Endothelial cell of umbilical vein (primary cell): ENCODE data around the gene LAMB4. TPM values are rescaled to one million over a fixed set of nuclear protein-coding genes. Genes with fewer than 3 reads are reported as not detected.

Source experiments
- BruUV-seq: library from RNA; stranded (reverse); fragments of 400-500 nt; replicated peaks from 2 replicates; lab custom pipeline; 2021; lab: Mats Ljungman, UMichigan
- CTCF ChIA-PET: fragments of 300-600, 350-600 bp; sonication (Branson Sonifier 250); formaldehyde crosslinking; loops from one replicate; lab custom pipeline; 2021; ENCODE audit warnings: antibody characterized with exemption, inconsistent platforms; lab: Charles Lee
- POLR2A ChIA-PET: fragments of 300-600, 350-600 bp; sonication (Branson Sonifier 250); formaldehyde crosslinking; loops from one replicate; lab custom pipeline; 2021; ENCODE audit warnings: antibody characterized with exemption, inconsistent platforms; lab: Charles Lee
- DNase-seq: peaks from one replicate; pipeline ENCODE4 v3.0.0-alpha.2; 2011; ENCODE audit warnings: low read depth, low spot score
- FAIRE-seq: peaks from 2 replicates; lab custom pipeline; 2011; peaks lifted over from hg19 to GRCh38; lab: Jason Lieb, UNC
- H2AFZ ChIP-seq: 2 replicates; pipeline ENCODE4 v1.6.0; 2012; ENCODE audit warnings: low read depth, low read length, control low read depth, inconsistent platforms
- H3K27ac ChIP-seq: 2 replicates; pipeline ENCODE4 v1.5.1; 2011; ENCODE audit warnings: low read depth, mild to moderate bottlenecking, control low read depth, low read length, moderate library complexity; ENCODE audit not compliant: insufficient read depth
- H3K27me3 ChIP-seq, 2 experiments: 2 replicates each; pipeline versions ENCODE4 v1.6.0 to v1.6.1; 2011; ENCODE audit warnings: low read length in 2 of 2, mixed read lengths in 1 of 2; ENCODE audit not compliant: control insufficient read depth in 2 of 2, insufficient read depth in 2 of 2
- H3K36me3 ChIP-seq, 2 experiments: 2 replicates in 1 of 2; 3 replicates in 1 of 2; pipeline ENCODE4 v1.5.1; 2011; ENCODE audit warnings: low read length in 2 of 2, mild to moderate bottlenecking in 1 of 2, moderate library complexity in 1 of 2; ENCODE audit not compliant: control insufficient read depth in 2 of 2, insufficient read depth in 2 of 2; ENCODE audit errors: extremely low read depth in 1 of 2
- H3K4me1 ChIP-seq: 3 replicates; pipeline ENCODE4 v1.5.1; 2011; ENCODE audit warnings: mild to moderate bottlenecking, low read length; ENCODE audit not compliant: control insufficient read depth, insufficient read depth; ENCODE audit errors: extremely low read depth
- H3K4me2 ChIP-seq: 2 replicates; pipeline ENCODE4 v1.6.1; 2011; ENCODE audit warnings: low read length, control low read depth, mixed read lengths; ENCODE audit not compliant: insufficient read depth
- H3K4me3 ChIP-seq, 3 experiments: fragments of 200-600 bp in 1 of 3; sonication (generic), shearing (Covaris generic) in 1 of 3; replicated peaks in 1 of 3; 2 replicates each; pipeline ENCODE4 v1.5.1; 2011 to 2016; ENCODE audit warnings: control low read depth in 3 of 3, low read length in 3 of 3, mild to moderate bottlenecking in 2 of 3, inconsistent platforms in 1 of 3, low read depth in 1 of 3, moderate library complexity in 1 of 3; ENCODE audit not compliant: insufficient read depth in 1 of 3
- H3K79me2 ChIP-seq: 2 replicates; pipeline ENCODE4 v1.6.0; 2012; ENCODE audit warnings: low read length, inconsistent platforms; ENCODE audit not compliant: control insufficient read depth, insufficient read depth
- H3K9ac ChIP-seq: replicated peaks from 2 replicates; pipeline ENCODE3; 2011; ENCODE audit warnings: low read length, control low read depth; ENCODE audit not compliant: insufficient read depth; ENCODE audit errors: extremely low read depth
- H3K9me1 ChIP-seq: replicated peaks from 3 replicates; pipeline ENCODE4 v1.6.0; 2011; ENCODE audit warnings: mild to moderate bottlenecking, low read length; ENCODE audit not compliant: control insufficient read depth, insufficient read depth; ENCODE audit errors: extremely low read depth
- H3K9me3 ChIP-seq: replicated peaks from 2 replicates; pipeline ENCODE4 v1.5.1; 2012; ENCODE audit warnings: low read length, inconsistent platforms; ENCODE audit not compliant: control insufficient read depth, insufficient read depth
- H4K20me1 ChIP-seq: replicated peaks from 2 replicates; pipeline ENCODE3; 2011; ENCODE audit warnings: mild to moderate bottlenecking, low read length; ENCODE audit not compliant: control insufficient read depth, insufficient read depth; ENCODE audit errors: extremely low read depth
- EZH2 ChIP-seq: IDR thresholded peaks from 2 replicates; pipeline ENCODE4 v1.6.1; 2012; ENCODE audit warnings: borderline replicate concordance, low read depth, mild to moderate bottlenecking, moderate library complexity, low read length, inconsistent platforms; ENCODE audit not compliant: severe bottlenecking
- FOS ChIP-seq: IDR thresholded peaks from 2 replicates; pipeline ENCODE4 v1.6.1; 2011; ENCODE audit warnings: mild to moderate bottlenecking, low read length, moderate library complexity, borderline replicate concordance; ENCODE audit not compliant: insufficient read depth
- GATA2 ChIP-seq: IDR thresholded peaks from 2 replicates; pipeline ENCODE4 v1.7.0; 2011; ENCODE audit warnings: low read depth, mild to moderate bottlenecking, moderate library complexity, mixed read lengths, low read length; ENCODE audit not compliant: insufficient read length, insufficient read depth
- JUN ChIP-seq: IDR thresholded peaks from 2 replicates; pipeline ENCODE4 v1.6.1; 2011; ENCODE audit warnings: borderline replicate concordance, low read depth; ENCODE audit not compliant: insufficient read length, insufficient read depth
- MAX ChIP-seq: IDR thresholded peaks from 2 replicates; pipeline ENCODE4 v1.6.1; 2011; ENCODE audit not compliant: insufficient read depth, insufficient read length
- MYC ChIP-seq: IDR thresholded peaks from one replicate; pipeline ENCODE4 v1.6.1; 2011; ENCODE audit warnings: mild to moderate bottlenecking, low read depth, low read length
- POLR2A ChIP-seq: IDR thresholded peaks from 2 replicates; pipeline ENCODE4 v1.6.1; 2012; ENCODE audit warnings: low read depth, mild to moderate bottlenecking, control low read depth, low read length
- POLR2AphosphoS5 ChIP-seq: IDR thresholded peaks from 2 replicates; pipeline ENCODE4 v1.6.1; 2012; ENCODE audit warnings: low read depth, mild to moderate bottlenecking, control low read depth, low read length, moderate library complexity; ENCODE audit not compliant: insufficient read depth
- dilution Hi-C: fragments of 300-500 bp; cut with MboI; formaldehyde crosslinking; loops from one replicate; pipeline ENCODE4 v1.15.0; 2019; ENCODE audit warnings: low sequenced_read_pairs; ENCODE audit not compliant: extremely low pct_ligation_motif_present
- intact Hi-C: fragments of 100-400 bp; cut with micrococcal nuclease; formaldehyde crosslinking; loops from one replicate; pipeline ENCODE4 v1.10.0; 2022
- polyA plus RNA-seq, 4 experiments: library from polyadenylated mRNA; depleted of rRNA in 3 of 4; stranded (reverse) in 3 of 4; unstranded in 1 of 4; fragments of >200 nt; gene quantifications; 2 replicates each; pipeline versions ENCODE4 v1.2.1 to v1.2.3, GENCODE V29; 2011 to 2012; ENCODE audit warnings: missing spikeins in 1 of 4
- total RNA-seq: library from RNA; stranded (reverse); gene quantifications from 2 replicates; pipeline ENCODE4 v1.2.3, GENCODE V29; 2021
- TF ChIP-seq, protein P1 (sequence below), 2 donors: IDR thresholded peaks; 1 replicate in 1 of 2; 2 replicates in 1 of 2; pipeline ENCODE4 v1.5.1; 2011; ENCODE audit warnings: low read length in 2 of 2, mild to moderate bottlenecking in 2 of 2, moderate library complexity in 2 of 2, control low read depth in 1 of 2, inconsistent platforms in 1 of 2, low read depth in 1 of 2; ENCODE audit not compliant: insufficient read depth in 1 of 2; ENCODE audit errors: extremely low read depth in 1 of 2

LAMB4 gene
- total and polyA plus RNA-seq, 2 donors (not counting 3 experiments of a cell fraction or from before 2014, with no cell fraction given), result 0.15 to 0.20 TPM

GRCh38 chr7:108071551-108071950 lies 58.6 kb downstream of the LAMB4 start:
- no peak overlapping the region for H3K9ac ChIP-seq
- H3K9me1 ChIP-seq, result no peaks in the 10 kb centered on the region
- TF ChIP-seq JUN, result no peak
- TF ChIP-seq GATA2, result no peak
- no peak for TF ChIP-seq MYC
- no peak for TF ChIP-seq EZH2
- CTCF ChIA-PET, result no interaction called here
- peaks cover under 1% of the 10 kb centered on the region for H3K4me1 ChIP-seq
- H3K36me3 ChIP-seq, result no peaks in the 10 kb centered on the region
- POLR2A ChIA-PET, result no interaction called here
- no peak overlapping the region for H3K4me3 ChIP-seq
- H3K27ac ChIP-seq, result no peak overlapping the region
- DNase-seq (no peak), FAIRE-seq (no peak)
- H2AFZ ChIP-seq, result no peak overlapping the region
- no TSS peak for BruUV-seq
- no peaks in the 10 kb centered on the region for H3K27me3 ChIP-seq
- no peaks in the 10 kb centered on the region for H3K79me2 ChIP-seq
- no peaks in the 10 kb centered on the region for H4K20me1 ChIP-seq
- no peak overlapping the region for H3K4me2 ChIP-seq
- intact Hi-C loops (no loop called here), dilution Hi-C loops (no loop called here)
- H3K9me3 ChIP-seq, result no peaks in the 10 kb centered on the region

DNA sequence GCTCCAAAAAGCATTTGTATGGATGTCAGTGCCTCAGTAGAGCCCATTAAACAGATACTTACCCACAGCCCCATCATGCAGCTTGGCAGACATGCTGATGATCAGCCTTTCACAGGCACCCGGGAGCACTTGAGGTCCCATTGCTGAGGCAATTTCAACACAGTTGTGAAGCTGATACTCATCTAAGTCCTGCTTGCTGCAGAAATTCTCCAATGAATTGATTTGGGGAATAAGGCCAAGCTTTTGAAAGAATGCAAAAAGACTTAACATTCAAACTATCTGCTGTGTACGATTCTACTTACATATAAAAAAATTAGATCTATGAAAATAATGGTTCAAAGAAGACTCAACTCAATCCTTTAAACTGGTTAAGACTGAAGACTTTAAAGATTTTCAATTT lies 60.5 kb downstream of the LAMB4 start:
- no TSS peak for BruUV-seq

More for the DNA sequence above, 60.5 kb downstream of the LAMB4 start:
- Histone ChIP-seq H3K36me3 (no peaks in the 10 kb centered on the region), H3K9me1 (no peaks in the 10 kb centered on the region), H3K4me1 (peaks cover 7% of the 10 kb centered on the region), H3K9me3 (no peaks in the 10 kb centered on the region), H3K4me3 (no peak overlapping the region), H3K4me2 (no peak overlapping the region), H2AFZ (no peak overlapping the region), H3K27me3 (no peaks in the 10 kb centered on the region), H3K79me2 (no peaks in the 10 kb centered on the region), H3K9ac (no peak overlapping the region), H3K27ac (no peak overlapping the region), H4K20me1 (no peaks in the 10 kb centered on the region)
- POLR2A ChIA-PET, result no interaction called here
- CTCF ChIA-PET, result no interaction called here
- DNase-seq, result no peak
- TF ChIP-seq, protein P1, sequence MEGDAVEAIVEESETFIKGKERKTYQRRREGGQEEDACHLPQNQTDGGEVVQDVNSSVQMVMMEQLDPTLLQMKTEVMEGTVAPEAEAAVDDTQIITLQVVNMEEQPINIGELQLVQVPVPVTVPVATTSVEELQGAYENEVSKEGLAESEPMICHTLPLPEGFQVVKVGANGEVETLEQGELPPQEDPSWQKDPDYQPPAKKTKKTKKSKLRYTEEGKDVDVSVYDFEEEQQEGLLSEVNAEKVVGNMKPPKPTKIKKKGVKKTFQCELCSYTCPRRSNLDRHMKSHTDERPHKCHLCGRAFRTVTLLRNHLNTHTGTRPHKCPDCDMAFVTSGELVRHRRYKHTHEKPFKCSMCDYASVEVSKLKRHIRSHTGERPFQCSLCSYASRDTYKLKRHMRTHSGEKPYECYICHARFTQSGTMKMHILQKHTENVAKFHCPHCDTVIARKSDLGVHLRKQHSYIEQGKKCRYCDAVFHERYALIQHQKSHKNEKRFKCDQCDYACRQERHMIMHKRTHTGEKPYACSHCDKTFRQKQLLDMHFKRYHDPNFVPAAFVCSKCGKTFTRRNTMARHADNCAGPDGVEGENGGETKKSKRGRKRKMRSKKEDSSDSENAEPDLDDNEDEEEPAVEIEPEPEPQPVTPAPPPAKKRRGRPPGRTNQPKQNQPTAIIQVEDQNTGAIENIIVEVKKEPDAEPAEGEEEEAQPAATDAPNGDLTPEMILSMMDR (IDR thresholded peaks at IDR 0.05; ENCODE audit: extremely low read depth in 1 of 2, insufficient read depth in 1 of 2, low read depth in 1 of 2, low read length in 2 of 2), result no peak
- TF ChIP-seq MYC (no peak), POLR2AphosphoS5 (no peak), POLR2A (no peak), FOS (no peak), GATA2 (no peak), MAX (no peak), JUN (no peak), EZH2 (no peak)
- intact Hi-C loops, result no loop called here
- dilution Hi-C loops, result no loop called here
- no peak for FAIRE-seq
